AG20443 (cell line): ENCODE measurements around the gene HIVEP3.

Source experiments
- DNase-seq: peaks from one replicate; pipeline ENCODE4 v3.0.0; 2012; ENCODE audit warnings: low spot score, mixed read lengths

The HIVEP3 gene

GRCh38 chr1:41515778-41516167, 402.9 kb downstream of the HIVEP3 start:
- DNase-seq, result no peak

GRCh38 chr1:41515131-41515678, 403.5 kb downstream of the HIVEP3 start:
- DNase-seq, result no peak

GRCh38 chr1:41514381-41514780, 404.3 kb downstream of the HIVEP3 start:
- DNase-seq, result no peak

- DNase-seq, result no peak
Measured at GRCh38 chr1:41513383-41513735, 405.4 kb downstream of the HIVEP3 start.

- no peak for DNase-seq
Measured at GRCh38 chr1:41512701-41513382, 405.9 kb downstream of the HIVEP3 start.

GRCh38 chr1:41511239-41511540, 407.5 kb downstream of the HIVEP3 start:
- DNase-seq, result no peak

- no peak for DNase-seq
Measured at GRCh38 chr1:41510531-41511238, 408.0 kb downstream of the HIVEP3 start.

- DNase-seq, result no peak
Measured at GRCh38 chr1:41509270-41509671, 409.5 kb downstream of the HIVEP3 start.

- no peak for DNase-seq
Measured at GRCh38 chr1:41508290-41508689, 410.4 kb downstream of the HIVEP3 start.

- no peak for DNase-seq
Measured at GRCh38 chr1:41507836-41508235, 410.9 kb downstream of the HIVEP3 start.

- DNase-seq, result no peak
Measured at GRCh38 chr1:41507110-41507720, 411.5 kb downstream of the HIVEP3 start.

- peak; percentile 50 for DNase-seq
Measured at GRCh38 chr1:41504114-41505035, 414.3 kb downstream of the HIVEP3 start.

- peak; percentile 59 for DNase-seq
Measured at GRCh38 chr1:41503538-41504113, 415.1 kb downstream of the HIVEP3 start.

- no peak for DNase-seq
Measured at GRCh38 chr1:41502912-41503311, 415.8 kb downstream of the HIVEP3 start.

GRCh38 chr1:41501581-41501980, 417.1 kb downstream of the HIVEP3 start:
- no peak for DNase-seq

- no peak for DNase-seq
Measured at GRCh38 chr1:41500781-41501518, 417.8 kb downstream of the HIVEP3 start.

- DNase-seq, result no peak
Measured at GRCh38 chr1:41500378-41500777, 418.3 kb downstream of the HIVEP3 start.

GRCh38 chr1:41499591-41499990, 419.1 kb downstream of the HIVEP3 start:
- DNase-seq, result no peak

GRCh38 chr1:41498804-41499203, 419.9 kb downstream of the HIVEP3 start:
- peak; percentile 84 for DNase-seq

GRCh38 chr1:41498391-41498790, 420.3 kb downstream of the HIVEP3 start:
- DNase-seq, result no peak

- DNase-seq, result no peak
Measured at GRCh38 chr1:41497461-41498030, 421.2 kb downstream of the HIVEP3 start.
